Measurements from ENCODE around the gene RNF32. TPM values are rescaled to one million over a fixed set of nuclear protein-coding genes. Genes with fewer than 3 reads are reported as not detected.

RNF32 gene
- 0.17 and 0.43 TPM in 2 replicates for total RNA-seq

DNA sequence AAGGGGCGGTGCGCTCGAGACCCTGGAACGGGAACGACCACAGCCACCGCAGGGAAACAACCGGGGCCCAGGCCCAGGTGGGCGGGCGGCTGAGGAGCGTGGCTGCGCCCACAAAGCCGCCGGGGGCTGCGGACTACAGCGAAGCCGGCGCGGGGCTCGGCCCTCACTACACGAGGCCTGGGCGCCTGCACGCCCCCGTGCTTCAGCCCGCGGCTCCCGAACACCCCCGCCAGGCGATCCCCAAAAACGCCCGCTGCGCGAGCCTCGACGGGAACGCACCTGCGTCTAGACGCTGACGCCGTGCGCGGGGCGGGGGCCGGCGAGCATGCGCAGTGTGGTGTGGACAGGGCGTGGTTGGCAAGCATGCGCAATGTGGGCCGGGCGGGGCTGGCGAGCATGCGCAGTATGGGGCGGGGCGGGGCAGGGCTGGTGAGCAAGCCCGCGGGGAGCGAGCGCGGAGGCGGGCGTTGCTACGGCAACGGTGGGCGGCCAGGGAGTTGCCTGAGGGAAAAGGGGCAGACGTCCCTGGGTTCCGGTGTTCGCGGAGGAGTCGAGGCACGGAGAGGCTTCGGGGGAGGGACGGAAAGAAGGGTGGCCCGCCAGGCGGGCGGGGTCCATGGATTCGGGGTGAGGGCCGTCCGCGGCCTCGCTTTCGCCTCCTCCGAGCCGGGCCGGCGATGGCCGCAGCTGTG is at the start of gene RNF32:
RNF32 (plus strand) TSS at position 518 of the 692 bp plus-strand sequence. CDS start 3,104 bp downstream, outside the sequence.

